Measurements from ENCODE around the gene BSDC1. TPM values are rescaled to one million over a fixed set of nuclear protein-coding genes. Genes with fewer than 3 reads are reported as not detected.

BSDC1 gene
- total and polyA plus RNA-seq, 2 of the 13 experiments (the other 11 are each of a cell fraction or from before 2014, with no cell fraction given) = 40.3 to 64.2 TPM

- no peak for TF ChIP-seq ZNF260 (CRISPR knock-in tag; IDR thresholded peaks at IDR 0.05; ENCODE audit: borderline replicate concordance, low read depth)
- no peak for TF ChIP-seq ZKSCAN8 (CRISPR knock-in tag; IDR thresholded peaks at IDR 0.05; ENCODE audit: borderline replicate concordance)
- TF ChIP-seq NR2C2 (CRISPR knock-in tag; IDR thresholded peaks at IDR 0.05; ENCODE audit: borderline replicate concordance) = peak; percentile 85
- no peak for TF ChIP-seq KLF13 (CRISPR knock-in tag; IDR thresholded peaks at IDR 0.05)
- TF ChIP-seq HNF1B (CRISPR knock-in tag; IDR thresholded peaks at IDR 0.05) = 0 out of 2 replicates have a peak, but pooled peaks have one; percentile 11
- TF ChIP-seq, protein P1, sequence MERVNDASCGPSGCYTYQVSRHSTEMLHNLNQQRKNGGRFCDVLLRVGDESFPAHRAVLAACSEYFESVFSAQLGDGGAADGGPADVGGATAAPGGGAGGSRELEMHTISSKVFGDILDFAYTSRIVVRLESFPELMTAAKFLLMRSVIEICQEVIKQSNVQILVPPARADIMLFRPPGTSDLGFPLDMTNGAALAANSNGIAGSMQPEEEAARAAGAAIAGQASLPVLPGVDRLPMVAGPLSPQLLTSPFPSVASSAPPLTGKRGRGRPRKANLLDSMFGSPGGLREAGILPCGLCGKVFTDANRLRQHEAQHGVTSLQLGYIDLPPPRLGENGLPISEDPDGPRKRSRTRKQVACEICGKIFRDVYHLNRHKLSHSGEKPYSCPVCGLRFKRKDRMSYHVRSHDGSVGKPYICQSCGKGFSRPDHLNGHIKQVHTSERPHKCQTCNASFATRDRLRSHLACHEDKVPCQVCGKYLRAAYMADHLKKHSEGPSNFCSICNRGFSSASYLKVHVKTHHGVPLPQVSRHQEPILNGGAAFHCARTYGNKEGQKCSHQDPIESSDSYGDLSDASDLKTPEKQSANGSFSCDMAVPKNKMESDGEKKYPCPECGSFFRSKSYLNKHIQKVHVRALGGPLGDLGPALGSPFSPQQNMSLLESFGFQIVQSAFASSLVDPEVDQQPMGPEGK (CRISPR knock-in tag; IDR thresholded peaks at IDR 0.05) = peak; percentile 97
- TF ChIP-seq ZNF781 (CRISPR knock-in tag; IDR thresholded peaks at IDR 0.05; ENCODE audit: borderline replicate concordance, not compliant biosample characterization) = peak; percentile 22
- TF ChIP-seq ZIK1 (CRISPR knock-in tag; IDR thresholded peaks at IDR 0.05; ENCODE audit: borderline replicate concordance, low read depth) = no peak
- no peak; the same call in 1 of the 2 replicates for TF ChIP-seq RCOR2 (CRISPR knock-in tag; IDR thresholded peaks at IDR 0.05)
- TF ChIP-seq ZNF362 (CRISPR knock-in tag; IDR thresholded peaks at IDR 0.05; ENCODE audit: borderline replicate concordance) = peak; percentile 83; the same call in 1 of the 2 replicates
- 0 out of 2 replicates have a peak, but pooled peaks have one; percentile 66 for TF ChIP-seq ZNF605 (CRISPR knock-in tag; IDR thresholded peaks at IDR 0.05)
- TF ChIP-seq ZNF18 (CRISPR knock-in tag; IDR thresholded peaks at IDR 0.05; ENCODE audit: insufficient replicate concordance) = peak; percentile 48
- TF ChIP-seq ZNF557 (CRISPR knock-in tag; IDR thresholded peaks at IDR 0.05) = no peak
- no peak for TF ChIP-seq ZNF780A (CRISPR knock-in tag; IDR thresholded peaks at IDR 0.05)
- TF ChIP-seq ZFAT (CRISPR knock-in tag; conservative IDR thresholded peaks at IDR 0.05) = no peak
- no peak for TF ChIP-seq ZNF329 (CRISPR knock-in tag; IDR thresholded peaks at IDR 0.05; ENCODE audit: low read depth)
- TF ChIP-seq ESRRA (CRISPR knock-in tag; IDR thresholded peaks at IDR 0.05; ENCODE audit: low read depth) = peak; percentile 95
- TF ChIP-seq ZNF280B (CRISPR knock-in tag; IDR thresholded peaks at IDR 0.05; ENCODE audit: borderline replicate concordance) = peak; percentile 76; the same call in 1 of the 2 replicates
- 0 out of 4 replicates have a peak, but pooled peaks of 1 of the 2 experiments have one; percentile 4 for TF ChIP-seq ATF4 (CRISPR knock-in tag; IDR thresholded peaks at IDR 0.05)
- TF ChIP-seq MIXL1 (CRISPR knock-in tag; IDR thresholded peaks at IDR 0.05) = no peak
Observed at GRCh38 chr1:32352239-32352745, 41.9 kb downstream of the BSDC1 start (continued).

Data from HepG2 (cell line).